Measurements from ENCODE around the gene JDP2.

JDP2 gene

DNA sequence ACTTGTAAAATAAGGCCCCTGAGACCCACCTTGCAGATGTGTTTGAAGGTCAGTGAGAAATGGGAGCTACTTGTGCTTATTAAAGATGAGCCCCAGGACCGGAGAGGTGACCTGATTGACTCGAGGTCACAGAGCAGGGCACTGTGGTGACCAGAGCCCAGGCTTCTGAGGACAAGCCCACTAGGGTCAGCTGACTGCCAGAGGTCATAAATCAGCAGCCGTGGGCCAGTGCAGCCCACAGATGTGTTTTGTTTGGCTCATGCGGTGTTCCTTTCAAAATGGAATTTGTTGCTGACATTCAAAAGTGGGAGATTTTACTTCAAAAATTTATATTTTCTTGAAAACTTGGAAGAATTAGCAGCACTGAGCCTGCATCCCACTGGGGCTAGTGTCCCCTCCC lies 24.5 kb downstream of the JDP2 start:
- no peaks in the 10 kb centered on the region for H3K36me3 ChIP-seq
- H3K27me3 ChIP-seq: no peaks in the 10 kb centered on the region
- H3K9me3 ChIP-seq: no peaks in the 10 kb centered on the region
- intact Hi-C loops (cut with DNase I; ENCODE audit: low total_unique reads): no loop called here
- H3K4me3 ChIP-seq: no peak overlapping the region
- peak overlapping the region; percentile 74 to 80 for H3K27ac ChIP-seq
- TF ChIP-seq, protein P1, sequence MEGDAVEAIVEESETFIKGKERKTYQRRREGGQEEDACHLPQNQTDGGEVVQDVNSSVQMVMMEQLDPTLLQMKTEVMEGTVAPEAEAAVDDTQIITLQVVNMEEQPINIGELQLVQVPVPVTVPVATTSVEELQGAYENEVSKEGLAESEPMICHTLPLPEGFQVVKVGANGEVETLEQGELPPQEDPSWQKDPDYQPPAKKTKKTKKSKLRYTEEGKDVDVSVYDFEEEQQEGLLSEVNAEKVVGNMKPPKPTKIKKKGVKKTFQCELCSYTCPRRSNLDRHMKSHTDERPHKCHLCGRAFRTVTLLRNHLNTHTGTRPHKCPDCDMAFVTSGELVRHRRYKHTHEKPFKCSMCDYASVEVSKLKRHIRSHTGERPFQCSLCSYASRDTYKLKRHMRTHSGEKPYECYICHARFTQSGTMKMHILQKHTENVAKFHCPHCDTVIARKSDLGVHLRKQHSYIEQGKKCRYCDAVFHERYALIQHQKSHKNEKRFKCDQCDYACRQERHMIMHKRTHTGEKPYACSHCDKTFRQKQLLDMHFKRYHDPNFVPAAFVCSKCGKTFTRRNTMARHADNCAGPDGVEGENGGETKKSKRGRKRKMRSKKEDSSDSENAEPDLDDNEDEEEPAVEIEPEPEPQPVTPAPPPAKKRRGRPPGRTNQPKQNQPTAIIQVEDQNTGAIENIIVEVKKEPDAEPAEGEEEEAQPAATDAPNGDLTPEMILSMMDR (IDR thresholded peaks at IDR 0.05): no peak
- no peak for DNase-seq
- H3K4me1 ChIP-seq: peaks cover 8 to 88% (median 70%) of the 10 kb centered on the region in 4 donors

DNA sequence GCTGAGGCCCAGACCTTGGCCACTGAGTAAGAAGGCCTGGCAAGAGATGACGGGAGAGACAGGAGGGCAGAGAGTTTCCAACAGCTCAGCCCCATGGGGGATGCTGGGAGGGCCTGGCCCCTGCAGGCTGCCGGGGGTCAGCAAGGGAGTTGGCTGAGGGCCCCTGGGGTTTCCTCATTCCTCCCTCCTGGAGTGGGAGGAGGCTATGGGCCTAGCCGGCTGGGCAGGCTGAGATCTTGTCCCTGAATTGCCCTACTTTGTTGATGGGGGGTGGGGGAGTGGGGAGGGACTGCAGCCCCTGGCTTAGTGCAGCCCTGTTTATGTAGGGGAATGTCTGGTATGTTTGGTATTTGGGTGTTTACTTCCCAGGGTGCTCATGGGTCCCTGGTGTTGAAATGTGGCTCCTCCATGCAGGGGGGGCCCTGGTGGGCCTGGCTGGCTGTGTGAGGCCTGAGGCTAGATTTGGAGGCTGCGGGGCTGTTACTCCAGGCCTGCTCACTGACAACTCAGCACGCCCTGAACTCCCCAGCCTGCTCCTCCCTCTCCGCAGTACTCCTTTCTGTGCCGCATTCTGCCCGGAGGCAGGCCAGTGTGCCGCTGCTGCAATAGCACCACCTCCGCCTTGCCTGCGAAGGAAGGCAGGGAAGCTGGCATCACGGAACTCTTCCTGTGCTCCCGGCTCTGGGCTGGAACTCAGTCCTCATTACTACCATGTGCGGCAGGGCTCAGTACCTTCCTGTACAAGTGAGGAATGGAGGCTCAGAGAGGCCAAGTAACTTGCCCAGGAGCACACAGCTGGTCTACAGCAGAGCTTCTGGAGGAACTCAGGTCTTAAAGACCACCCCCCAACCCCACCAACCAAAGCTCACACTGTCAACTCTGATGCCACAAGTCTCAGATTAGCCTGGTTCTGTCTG lies 25.3 kb downstream of the JDP2 start:
- H3K27me3 ChIP-seq: no peaks in the 10 kb centered on the region
- peak; percentile 80 to 92 for DNase-seq
- H3K4me1 ChIP-seq: peaks cover 8 to 84% (median 70%) of the 10 kb centered on the region in 4 donors
- peak overlapping the region; percentile 74 to 80 for H3K27ac ChIP-seq
- intact Hi-C loops (cut with DNase I; ENCODE audit: low total_unique reads): no loop called here
- H3K36me3 ChIP-seq: no peaks in the 10 kb centered on the region
- no peaks in the 10 kb centered on the region for H3K9me3 ChIP-seq
- H3K4me3 ChIP-seq: peak overlapping the region in 1 of 2 donors; percentile 8
- TF ChIP-seq, protein P1 (IDR thresholded peaks at IDR 0.05): no peak

DNA sequence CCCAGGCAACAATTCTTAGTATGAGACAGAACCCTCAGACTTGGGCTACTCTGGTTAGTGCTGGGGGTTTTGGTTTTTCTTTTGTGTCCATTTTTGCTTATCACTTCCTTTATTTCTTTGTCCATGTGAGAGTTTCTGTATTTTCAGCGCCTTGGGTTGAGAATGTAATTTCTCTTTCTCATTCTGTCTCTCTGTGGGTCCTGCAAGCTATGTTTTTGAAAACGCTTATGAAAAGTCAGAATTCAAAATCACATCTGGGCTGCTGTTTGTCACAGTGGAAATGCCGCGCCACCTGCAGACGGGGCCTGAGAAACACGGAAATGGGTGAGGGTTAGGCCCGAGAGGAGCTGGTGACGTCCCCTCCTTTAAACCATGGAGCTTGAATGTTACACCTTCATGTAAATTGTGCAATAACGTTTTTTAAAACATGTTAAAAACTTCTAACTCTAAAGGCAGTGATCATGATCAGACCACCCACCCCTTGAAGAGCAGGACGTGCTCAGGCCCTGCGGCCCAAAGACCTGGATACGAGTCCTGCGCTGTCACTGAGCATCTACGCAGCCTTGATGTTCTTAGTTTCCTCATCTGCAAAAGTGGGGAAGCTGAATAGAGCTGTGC lies 26.1 kb downstream of the JDP2 start:
- no peaks in the 10 kb centered on the region for H3K27me3 ChIP-seq
- no peaks in the 10 kb centered on the region for H3K36me3 ChIP-seq
- TF ChIP-seq, protein P1 (IDR thresholded peaks at IDR 0.05): no peak
- peak overlapping the region; percentile 74 to 80 for H3K27ac ChIP-seq
- no peaks in the 10 kb centered on the region for H3K9me3 ChIP-seq
- DNase-seq: no peak
- peaks cover 8 to 84% (median 71%) of the 10 kb centered on the region in 4 donors for H3K4me1 ChIP-seq
- intact Hi-C loops (cut with DNase I; ENCODE audit: low total_unique reads): no loop called here
- H3K4me3 ChIP-seq: no peak overlapping the region

DNA sequence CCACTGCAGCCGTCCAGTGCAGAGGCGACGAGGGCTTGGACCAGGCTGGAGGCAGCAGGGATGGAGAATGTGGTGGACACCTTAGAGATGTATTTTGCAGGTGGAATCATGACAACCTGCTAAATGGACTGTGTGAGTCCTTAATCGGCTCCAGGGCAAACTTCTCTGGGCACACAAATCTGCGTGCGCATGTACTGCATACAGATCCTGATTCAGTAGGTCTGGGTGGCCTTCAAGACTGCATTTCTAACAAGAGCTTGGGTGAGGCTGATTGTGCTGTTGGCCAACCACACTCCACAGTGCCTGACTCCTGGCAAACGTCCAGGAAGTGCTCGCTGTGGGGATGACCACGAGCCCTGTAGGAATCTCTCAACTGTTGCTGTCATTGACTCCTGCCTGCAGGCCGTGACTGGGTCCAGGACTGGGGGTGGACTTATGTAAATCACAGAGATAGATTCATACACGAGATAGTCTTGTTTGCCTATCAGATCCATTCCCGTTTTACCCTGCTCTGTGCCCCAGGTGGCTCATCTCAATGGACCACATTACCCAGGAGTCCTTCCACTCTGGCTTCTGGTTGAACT lies 27.2 kb downstream of the JDP2 start:
- H3K9me3 ChIP-seq: no peaks in the 10 kb centered on the region
- no peaks in the 10 kb centered on the region for H3K36me3 ChIP-seq
- peak overlapping the region in 1 of 2 donors; percentile 80 for H3K27ac ChIP-seq
- H3K4me1 ChIP-seq: peaks cover 8 to 85% (median 71%) of the 10 kb centered on the region in 4 donors
- H3K27me3 ChIP-seq: no peaks in the 10 kb centered on the region
- intact Hi-C loops (cut with DNase I; ENCODE audit: low total_unique reads): no loop called here
- TF ChIP-seq, protein P1 (IDR thresholded peaks at IDR 0.05): no peak
- peak; percentile 82 to 84 for DNase-seq
- H3K4me3 ChIP-seq: no peak overlapping the region

DNA sequence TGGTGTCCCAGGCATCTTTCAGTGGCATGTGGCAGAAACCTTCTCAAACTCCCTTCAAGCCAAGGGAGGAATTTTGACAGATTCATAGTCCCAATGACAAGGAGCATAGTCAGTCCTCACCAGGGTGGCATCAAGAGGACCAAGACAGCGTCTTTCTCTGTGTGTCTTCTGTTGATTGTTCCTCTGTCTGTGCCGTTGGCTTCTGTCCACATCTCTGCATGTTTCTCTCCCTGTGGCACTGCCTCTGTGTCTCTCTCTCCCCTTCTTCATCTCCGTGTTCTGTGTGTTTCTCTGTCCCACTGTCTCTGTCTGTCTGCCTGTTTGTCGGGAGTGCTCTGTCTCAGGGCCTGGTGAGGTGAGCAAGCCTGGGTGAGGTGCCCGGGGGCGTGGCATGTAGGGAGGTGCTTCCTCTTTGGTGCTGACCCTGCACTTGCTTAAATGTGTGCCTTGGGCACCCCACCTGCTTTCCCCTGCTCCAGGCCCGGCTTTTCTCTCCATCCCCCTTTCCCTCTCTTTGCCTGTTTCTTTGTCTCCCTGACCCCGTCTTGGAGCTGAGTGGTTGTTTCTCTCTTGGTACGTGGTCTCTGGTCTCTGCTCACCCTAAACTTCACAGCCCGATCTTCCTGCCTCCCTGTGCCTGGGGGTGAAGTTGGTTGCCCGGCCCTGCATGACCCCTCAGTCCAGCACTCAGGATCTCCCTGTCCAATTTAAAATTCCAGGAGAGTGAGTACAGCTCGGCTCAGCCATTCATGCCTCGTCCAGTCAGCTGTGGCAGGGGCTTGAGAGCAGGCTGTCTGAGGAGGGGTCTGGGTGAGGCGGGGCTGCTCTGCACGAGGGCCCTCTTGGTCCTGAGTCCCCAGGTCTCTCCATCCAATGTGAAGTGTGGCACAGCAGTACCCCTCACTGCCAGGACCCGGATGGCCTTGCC lies 28.5 kb downstream of the JDP2 start:
- Histone ChIP-seq H3K36me3 (peaks cover 0 to under 1% (median under 1%) of the 10 kb centered on the region in 3 donors), H3K27me3 (no peaks in the 10 kb centered on the region), H3K27ac (no peak overlapping the region), H3K4me1 (peaks cover 8 to 72% (median 61%) of the 10 kb centered on the region in 4 donors), H3K9me3 (no peaks in the 10 kb centered on the region), H3K4me3 (no peak overlapping the region)
- DNase-seq: no peak
- TF ChIP-seq, protein P1 (IDR thresholded peaks at IDR 0.05): no peak
- intact Hi-C loops (cut with DNase I; ENCODE audit: low total_unique reads): no loop called here

Measured in tibial artery (tissue), 4 donors.